ENCODE measurements around the gene IKZF1.

The IKZF1 gene

DNA sequence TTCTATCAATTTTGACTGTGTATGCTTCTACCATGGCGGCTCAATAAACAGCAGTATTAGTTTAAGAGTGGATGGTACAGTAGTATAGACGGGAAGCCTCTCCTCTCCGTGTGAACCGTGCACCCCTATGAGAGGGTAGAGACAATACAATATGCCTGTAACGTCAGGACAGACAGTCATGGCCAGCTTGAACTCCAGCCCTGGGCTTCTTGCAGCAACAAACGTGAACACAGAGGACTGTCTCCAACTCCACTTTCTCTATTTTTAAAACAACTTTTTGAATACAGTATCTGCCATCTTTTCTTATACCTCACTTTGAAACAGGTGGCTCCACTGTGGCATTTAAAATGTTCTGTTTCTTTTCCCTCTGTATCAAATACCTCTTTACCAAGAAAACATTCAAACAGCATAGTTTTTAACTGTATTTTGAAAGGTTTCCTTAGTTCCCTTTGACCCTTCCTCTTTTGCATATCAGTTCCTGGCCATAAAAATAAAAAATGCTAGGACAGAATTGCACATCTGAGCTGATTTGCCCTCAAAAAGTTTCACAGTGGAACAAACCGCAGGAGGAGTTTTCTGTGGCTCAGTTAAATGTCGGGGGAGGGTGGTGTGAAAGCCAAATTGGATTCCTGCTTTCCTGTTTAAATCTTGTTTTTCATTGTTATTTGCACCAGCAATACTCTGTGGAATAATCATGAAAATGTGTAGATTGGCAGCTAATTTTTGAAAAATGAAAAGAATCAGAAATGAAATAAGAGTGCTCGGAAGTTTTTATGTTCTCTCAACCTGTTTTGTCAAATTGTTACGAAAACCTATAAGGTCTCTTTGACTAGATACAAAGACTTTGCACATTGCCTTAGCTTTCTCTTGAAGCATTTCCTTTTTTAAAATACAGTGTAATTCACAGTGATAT lies 8.0 kb downstream of the IKZF1 start:
- DNase-seq (ENCODE audit: extremely low read depth, low read depth): no peak
- no peak overlapping the region for H3K4me3 ChIP-seq (replicated peaks; ENCODE audit: low read depth, low read length)
- TF ChIP-seq, protein P1, sequence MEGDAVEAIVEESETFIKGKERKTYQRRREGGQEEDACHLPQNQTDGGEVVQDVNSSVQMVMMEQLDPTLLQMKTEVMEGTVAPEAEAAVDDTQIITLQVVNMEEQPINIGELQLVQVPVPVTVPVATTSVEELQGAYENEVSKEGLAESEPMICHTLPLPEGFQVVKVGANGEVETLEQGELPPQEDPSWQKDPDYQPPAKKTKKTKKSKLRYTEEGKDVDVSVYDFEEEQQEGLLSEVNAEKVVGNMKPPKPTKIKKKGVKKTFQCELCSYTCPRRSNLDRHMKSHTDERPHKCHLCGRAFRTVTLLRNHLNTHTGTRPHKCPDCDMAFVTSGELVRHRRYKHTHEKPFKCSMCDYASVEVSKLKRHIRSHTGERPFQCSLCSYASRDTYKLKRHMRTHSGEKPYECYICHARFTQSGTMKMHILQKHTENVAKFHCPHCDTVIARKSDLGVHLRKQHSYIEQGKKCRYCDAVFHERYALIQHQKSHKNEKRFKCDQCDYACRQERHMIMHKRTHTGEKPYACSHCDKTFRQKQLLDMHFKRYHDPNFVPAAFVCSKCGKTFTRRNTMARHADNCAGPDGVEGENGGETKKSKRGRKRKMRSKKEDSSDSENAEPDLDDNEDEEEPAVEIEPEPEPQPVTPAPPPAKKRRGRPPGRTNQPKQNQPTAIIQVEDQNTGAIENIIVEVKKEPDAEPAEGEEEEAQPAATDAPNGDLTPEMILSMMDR (IDR thresholded peaks at IDR 0.05; ENCODE audit: low read depth, low read length, missing control alignments): no peak

DNA sequence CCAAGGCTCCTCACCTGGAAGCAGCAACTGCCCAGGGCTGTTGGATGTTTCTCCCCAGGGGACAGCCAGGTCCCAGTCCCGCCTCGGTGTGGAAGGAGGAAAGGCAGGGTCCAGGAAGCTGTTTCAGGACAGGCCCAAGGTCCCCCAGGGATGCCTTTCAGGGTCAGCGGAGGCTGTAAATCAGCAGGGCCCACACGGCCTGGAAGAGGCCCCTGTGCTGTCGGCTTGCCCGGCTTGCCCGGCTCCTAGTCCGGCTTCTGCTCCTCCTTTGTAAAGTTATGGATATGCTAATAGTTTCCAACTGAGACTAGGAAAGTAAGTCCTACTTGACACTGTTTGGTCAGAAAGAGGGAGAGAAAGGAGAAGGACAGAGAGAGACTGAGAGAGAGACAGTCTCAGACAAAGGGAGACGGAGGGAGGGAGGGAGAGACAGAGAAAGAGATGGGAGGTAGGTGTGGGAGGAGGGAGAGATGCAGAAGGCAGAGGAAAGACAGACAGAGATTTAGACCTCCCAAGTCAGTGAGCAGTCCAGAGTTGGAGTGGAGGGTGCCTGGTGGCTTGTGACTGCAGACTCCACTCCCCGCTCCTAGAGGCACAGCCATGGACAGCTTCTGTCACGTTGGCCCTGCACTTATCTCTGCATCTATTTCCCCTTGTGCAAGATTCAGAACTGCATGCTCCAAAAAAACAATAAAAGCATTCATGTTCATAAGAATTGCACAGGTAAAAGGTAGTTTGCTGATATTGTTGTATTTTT lies 10.5 kb downstream of the IKZF1 start:
- DNase-seq (ENCODE audit: extremely low read depth, low read depth): no peak
- no peak overlapping the region for H3K4me3 ChIP-seq (replicated peaks; ENCODE audit: low read depth, low read length)
- TF ChIP-seq, protein P1 (IDR thresholded peaks at IDR 0.05; ENCODE audit: low read depth, low read length, missing control alignments): no peak

DNA sequence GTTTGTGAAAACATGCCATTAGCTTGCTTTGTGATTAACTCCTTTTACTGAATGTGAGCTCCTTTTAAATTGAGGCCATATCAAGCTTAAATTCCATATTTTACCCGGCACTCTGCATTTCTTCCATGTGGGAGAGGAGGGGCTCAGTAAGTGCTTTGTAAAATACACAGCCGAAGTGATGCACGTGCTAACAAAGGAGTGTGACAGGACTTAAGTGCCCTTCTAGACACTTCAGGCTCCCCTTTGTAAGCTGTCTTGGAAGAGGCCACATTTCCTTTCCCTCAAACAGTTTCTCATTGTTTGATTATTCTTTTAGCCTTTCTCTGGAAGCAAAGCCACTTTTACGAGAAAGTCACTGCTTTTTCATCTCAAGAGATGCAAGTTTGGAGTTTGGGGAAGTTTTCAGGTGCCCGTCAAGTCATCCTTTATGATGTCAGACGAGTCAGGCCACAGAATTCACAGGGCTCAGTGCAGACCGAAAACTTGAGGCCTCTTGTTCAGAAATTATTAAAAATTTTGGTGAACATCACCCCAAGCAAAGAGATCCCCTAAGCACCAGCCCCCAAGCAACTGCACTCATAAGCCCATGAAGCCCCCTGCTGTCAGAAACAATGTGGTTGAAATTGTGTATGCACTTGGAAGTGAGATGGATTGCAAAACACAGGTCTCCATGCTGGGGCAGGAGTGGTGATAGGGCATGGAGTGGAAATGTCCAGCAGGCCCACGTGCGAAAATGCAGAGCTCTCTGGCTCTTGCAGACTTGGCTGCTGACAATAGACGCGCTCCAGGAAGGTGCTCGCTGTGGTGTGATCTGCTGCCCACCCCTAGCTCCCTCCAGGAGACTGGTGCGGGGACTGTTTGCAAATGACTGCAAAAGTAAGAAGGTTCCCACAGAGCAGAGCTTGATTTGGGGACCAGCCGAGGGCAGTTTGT lies 11.5 kb downstream of the IKZF1 start:
- TF ChIP-seq, protein P1 (IDR thresholded peaks at IDR 0.05; ENCODE audit: low read depth, low read length, missing control alignments): no peak
- no peak overlapping the region for H3K4me3 ChIP-seq (replicated peaks; ENCODE audit: low read depth, low read length)

DNA sequence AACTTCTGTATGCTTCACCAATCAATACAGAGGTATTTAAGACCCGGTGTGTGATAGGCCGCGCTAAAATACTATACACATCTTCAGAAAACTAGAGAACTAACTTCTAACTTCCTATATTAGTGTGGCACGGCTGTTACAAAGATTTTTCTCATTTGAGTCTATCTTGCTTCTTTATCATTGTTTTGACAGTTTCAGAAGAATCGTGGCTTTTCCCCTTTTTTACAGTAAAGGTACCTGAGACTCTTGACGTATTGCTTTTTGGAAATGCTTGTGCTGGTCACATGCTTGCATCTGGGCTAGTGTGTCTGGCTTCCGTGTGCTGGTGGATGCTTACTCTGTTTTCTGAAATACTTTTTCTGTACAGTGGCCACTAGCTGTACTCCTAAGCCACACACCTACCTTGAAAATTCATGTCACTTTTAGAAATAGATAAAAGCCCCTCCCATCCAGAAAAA lies 12.7 kb downstream of the IKZF1 start:
- no peak for DNase-seq (ENCODE audit: extremely low read depth, low read depth)
- no peak overlapping the region for H3K4me3 ChIP-seq (replicated peaks; ENCODE audit: low read depth, low read length)
- TF ChIP-seq, protein P1 (IDR thresholded peaks at IDR 0.05; ENCODE audit: low read depth, low read length, missing control alignments): no peak

More for the DNA sequence above, 11.5 kb downstream of the IKZF1 start:
- no peak for DNase-seq (ENCODE audit: extremely low read depth, low read depth)

DNA sequence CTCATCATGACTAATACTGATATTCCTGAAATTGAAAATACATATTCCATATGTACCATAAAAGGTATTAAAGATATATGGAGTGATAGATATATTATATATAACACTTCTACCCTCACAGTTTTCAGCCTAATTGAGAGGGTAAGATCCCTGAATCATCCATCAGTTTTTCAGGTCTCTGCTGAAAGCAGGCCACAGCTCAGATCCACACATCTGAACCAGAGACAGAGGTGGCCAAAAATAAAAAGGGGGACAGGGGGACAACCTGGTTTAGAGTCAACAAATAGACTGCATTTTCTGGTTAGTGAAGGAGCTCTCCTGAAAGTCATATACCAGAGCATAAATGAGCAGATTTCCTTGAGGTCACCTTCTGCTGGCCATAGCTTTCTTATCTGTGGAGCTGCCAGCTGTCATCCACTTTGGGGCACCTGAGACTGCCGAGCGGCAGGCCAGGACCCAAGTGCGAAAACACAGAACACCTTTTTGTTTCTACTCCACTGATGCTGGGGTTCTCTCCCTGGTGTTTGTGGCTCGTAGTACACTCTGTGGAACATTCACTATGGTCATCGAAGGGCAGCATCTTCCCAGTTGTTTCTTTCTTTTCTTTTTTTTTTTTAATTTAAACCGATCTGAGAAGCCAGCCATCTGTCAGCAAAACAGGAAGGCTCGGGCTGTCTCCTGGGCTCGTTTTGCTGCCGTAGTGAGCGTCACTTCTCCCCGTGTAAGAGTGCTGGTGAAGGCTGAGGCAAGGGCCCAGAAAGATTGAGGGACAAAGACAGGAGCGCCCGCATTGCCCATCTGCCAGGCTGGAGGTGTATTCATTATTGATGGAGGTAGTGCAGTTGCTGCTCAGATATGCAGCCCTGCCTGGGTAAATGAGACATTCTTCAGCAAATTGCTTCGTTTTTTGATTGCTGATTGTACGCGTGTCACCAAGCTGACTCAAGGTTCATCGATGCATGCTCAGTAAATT lies 13.5 kb downstream of the IKZF1 start:
- TF ChIP-seq, protein P1 (IDR thresholded peaks at IDR 0.05; ENCODE audit: low read depth, low read length, missing control alignments): no peak
- DNase-seq (ENCODE audit: extremely low read depth, low read depth): no peak
- H3K4me3 ChIP-seq (replicated peaks; ENCODE audit: low read depth, low read length): no peak overlapping the region
